Measurements from ENCODE around the gene BRIP1.

DNA sequence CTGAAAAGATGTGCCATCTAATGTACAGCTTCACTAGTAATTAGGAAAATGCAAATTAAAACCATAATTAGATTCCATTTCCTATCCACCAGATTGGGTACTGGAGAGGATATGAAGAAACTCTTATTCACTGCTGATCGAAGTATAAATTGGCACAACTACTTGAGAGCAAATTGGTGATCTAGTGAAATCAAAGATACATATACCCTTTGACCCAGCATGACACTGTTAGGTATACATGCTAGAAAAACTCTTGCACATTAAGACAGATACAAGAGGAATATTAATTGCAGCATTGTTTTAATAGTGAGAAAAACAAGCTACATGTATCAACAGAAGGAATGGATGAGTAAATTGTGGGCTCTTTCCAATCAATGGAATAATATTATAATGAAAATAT is 48.8 kb downstream of the BRIP1 start:
- TF ChIP-seq, protein P1, sequence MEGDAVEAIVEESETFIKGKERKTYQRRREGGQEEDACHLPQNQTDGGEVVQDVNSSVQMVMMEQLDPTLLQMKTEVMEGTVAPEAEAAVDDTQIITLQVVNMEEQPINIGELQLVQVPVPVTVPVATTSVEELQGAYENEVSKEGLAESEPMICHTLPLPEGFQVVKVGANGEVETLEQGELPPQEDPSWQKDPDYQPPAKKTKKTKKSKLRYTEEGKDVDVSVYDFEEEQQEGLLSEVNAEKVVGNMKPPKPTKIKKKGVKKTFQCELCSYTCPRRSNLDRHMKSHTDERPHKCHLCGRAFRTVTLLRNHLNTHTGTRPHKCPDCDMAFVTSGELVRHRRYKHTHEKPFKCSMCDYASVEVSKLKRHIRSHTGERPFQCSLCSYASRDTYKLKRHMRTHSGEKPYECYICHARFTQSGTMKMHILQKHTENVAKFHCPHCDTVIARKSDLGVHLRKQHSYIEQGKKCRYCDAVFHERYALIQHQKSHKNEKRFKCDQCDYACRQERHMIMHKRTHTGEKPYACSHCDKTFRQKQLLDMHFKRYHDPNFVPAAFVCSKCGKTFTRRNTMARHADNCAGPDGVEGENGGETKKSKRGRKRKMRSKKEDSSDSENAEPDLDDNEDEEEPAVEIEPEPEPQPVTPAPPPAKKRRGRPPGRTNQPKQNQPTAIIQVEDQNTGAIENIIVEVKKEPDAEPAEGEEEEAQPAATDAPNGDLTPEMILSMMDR (IDR thresholded peaks at IDR 0.05; ENCODE audit: extremely low read depth in 1 of 2, insufficient read depth in 1 of 2, low read depth in 1 of 2, low read length in 2 of 2): no peak
- TF ChIP-seq POLR2A (IDR thresholded peaks at IDR 0.05; ENCODE audit: low read depth, low read length) (no peak), POLR2AphosphoS5 (IDR thresholded peaks at IDR 0.05; ENCODE audit: insufficient read depth, low read depth, low read length) (no peak), EZH2 (IDR thresholded peaks at IDR 0.05; ENCODE audit: borderline replicate concordance, low read depth, low read length, severe bottlenecking) (no peak)
- TF ChIP-seq, protein P2, sequence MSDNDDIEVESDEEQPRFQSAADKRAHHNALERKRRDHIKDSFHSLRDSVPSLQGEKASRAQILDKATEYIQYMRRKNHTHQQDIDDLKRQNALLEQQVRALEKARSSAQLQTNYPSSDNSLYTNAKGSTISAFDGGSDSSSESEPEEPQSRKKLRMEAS (IDR thresholded peaks at IDR 0.05; ENCODE audit: insufficient read depth, insufficient read length): no peak
